K562 (cell line): ENCODE data around the gene NAXD. TPM values are rescaled to one million over a fixed set of nuclear protein-coding genes. Genes with fewer than 3 reads are reported as not detected.

Experiments
- ATAC-seq: fragments of 200-7000 bp; cut with Tn5 transposase; 3 replicates; pipeline ENCODE4 v1.9.1; 2020; ENCODE audit warnings: moderate library complexity
- BruUV-seq: library from RNA; stranded (reverse); fragments of 400-500 nt; replicated peaks from 2 replicates; lab custom pipeline; 2021; lab: Mats Ljungman, UMichigan
- CTCF ChIA-PET: fragments of 300-600 bp; formaldehyde crosslinking; extraction: SDS; loops from one replicate; lab custom pipeline; 2021; ENCODE audit warnings: low intra/inter-chr PET ratio; lab: Yijun Ruan, JAX
- POLR2A ChIA-PET: fragments of 300-600, 350-650 bp; sonication (Branson Sonifier 250); formaldehyde crosslinking; extraction: SDS; loops from one replicate; lab custom pipeline; 2021; ENCODE audit warnings: antibody characterized with exemption, inconsistent platforms; lab: Yijun Ruan, JAX
- DNase-seq, 4 experiments: peaks; one replicate each; pipeline versions ENCODE4 v3.0.0 to v3.0.0-alpha.2; 2011 to 2018; ENCODE audit warnings: low spot score in 3 of 4, mixed read lengths in 3 of 4; ENCODE audit errors: extremely low read depth in 1 of 4
- FAIRE-seq: peaks from 2 replicates; lab custom pipeline; 2011; peaks lifted over from hg19 to GRCh38; lab: Jason Lieb, UNC
- H2AFZ ChIP-seq: 2 replicates; pipeline ENCODE4 v1.6.0; 2011; ENCODE audit warnings: low read depth, low read length, control low read depth, inconsistent platforms
- H3K27ac ChIP-seq: fragments of 200-600 bp; 3 replicates; pipeline ENCODE4 v1.8.0; 2011; ENCODE audit warnings: low read depth, mild to moderate bottlenecking, control low read depth, inconsistent platforms, low read length, moderate library complexity, mixed read lengths; ENCODE audit errors: extremely low read depth
- H3K27me3 ChIP-seq, 2 experiments: fragments of 300-600 bp in 1 of 2; 2 replicates in 1 of 2; 3 replicates in 1 of 2; pipeline versions ENCODE4 v1.6.0 to v1.8.0; 2011; ENCODE audit warnings: inconsistent platforms in 2 of 2, low read length in 2 of 2, mild to moderate bottlenecking in 1 of 2, mixed read lengths in 1 of 2, moderate library complexity in 1 of 2; ENCODE audit not compliant: control insufficient read depth in 2 of 2, insufficient read depth in 2 of 2
- H3K36me3 ChIP-seq: fragments of 300-600 bp; 3 replicates; pipeline ENCODE4 v1.8.0; 2011; ENCODE audit warnings: mild to moderate bottlenecking, low read length, inconsistent platforms; ENCODE audit not compliant: control insufficient read depth, insufficient read depth
- H3K4me1 ChIP-seq, 2 experiments: fragments of 200-600 bp in 1 of 2; replicated peaks in 1 of 2; 2 replicates in 1 of 2; 3 replicates in 1 of 2; pipeline versions ENCODE4 v1.5.1 to v1.8.0; 2011; ENCODE audit warnings: inconsistent platforms in 2 of 2, low read length in 2 of 2, mild to moderate bottlenecking in 1 of 2, mixed read lengths in 1 of 2, moderate library complexity in 1 of 2; ENCODE audit not compliant: control insufficient read depth in 2 of 2, insufficient read depth in 2 of 2
- H3K4me2 ChIP-seq: 2 replicates; pipeline ENCODE4 v1.6.1; 2011; ENCODE audit warnings: low read length, control low read depth, inconsistent platforms, mixed read lengths; ENCODE audit not compliant: insufficient read depth
- H3K4me3 ChIP-seq: fragments of 200-600 bp; sonication (generic), shearing (Covaris generic); 2 replicates; pipeline ENCODE4 v1.5.1; 2016; ENCODE audit warnings: control low read depth, inconsistent platforms
- H3K79me2 ChIP-seq: fragments of 200-600 bp; 3 replicates; pipeline ENCODE4 v1.8.0; 2011; ENCODE audit warnings: low read length, inconsistent platforms; ENCODE audit not compliant: control insufficient read depth, insufficient read depth
- H3K9ac ChIP-seq, 2 experiments: 2 replicates each; pipeline versions ENCODE4 v1.6.0 to v1.6.1; 2011; ENCODE audit warnings: low read depth in 2 of 2, low read length in 2 of 2, control low read depth in 1 of 2, inconsistent platforms in 1 of 2, mild to moderate bottlenecking in 1 of 2, mixed read lengths in 1 of 2; ENCODE audit not compliant: insufficient read depth in 1 of 2
- H3K9me1 ChIP-seq: one replicate; pipeline ENCODE4 v1.6.0; 2011; ENCODE audit warnings: inconsistent platforms, mild to moderate bottlenecking, low read length, moderate library complexity; ENCODE audit not compliant: control insufficient read depth, insufficient read depth
- H3K9me3 ChIP-seq: replicated peaks from 2 replicates; pipeline ENCODE4 v1.5.1; 2011; ENCODE audit warnings: low read depth, low read length, inconsistent platforms; ENCODE audit not compliant: control insufficient read depth, insufficient read depth
- H4K20me1 ChIP-seq: replicated peaks from 2 replicates; pipeline ENCODE4 v1.6.1; 2011; ENCODE audit warnings: low read length, inconsistent platforms, mixed read lengths; ENCODE audit not compliant: control insufficient read depth, insufficient read depth
- NCOA1 ChIP-seq: fragments of 450-650 bp; IDR thresholded peaks from 2 replicates; pipeline ENCODE4 v1.6.1; 2016; ENCODE audit warnings: low read depth
- POLR2G ChIP-seq: fragments of 200-400 bp; formaldehyde crosslinking; IDR thresholded peaks from 2 replicates; pipeline ENCODE4 v1.6.1; 2017; ENCODE audit warnings: low read depth, mild to moderate bottlenecking, antibody characterized with exemption, low read length, moderate library complexity
- ZBTB2 ChIP-seq: fragments of 450-650 bp; IDR thresholded peaks from 2 replicates; pipeline ENCODE4 v1.6.1; 2016; ENCODE audit warnings: antibody characterized with exemption
- WGBS: fragments of 100-300 bp; shearing (Covaris generic); methylation state at CpG from one replicate; pipeline ENCODE4 v1.1.6; 2016; ENCODE audit warnings: low coverage, mixed read lengths; ENCODE audit not compliant: insufficient coverage; ENCODE audit errors: missing lambda C conversion rate; 5-methylcytosine and 5-hydroxymethylcytosine counted together
- in situ Hi-C: fragments of 300-500 bp; cut with MboI; formaldehyde crosslinking; loops from 4 replicates; pipeline ENCODE4 v1.15.0; 2018; ENCODE audit warnings: inconsistent platforms, mixed read lengths
- intact Hi-C: fragments of 100-400 bp; cut with micrococcal nuclease; formaldehyde crosslinking; loops from 2 replicates; pipeline ENCODE4 v1.14.2; 2022
- polyA plus RNA-seq, 8 experiments: library from polyadenylated mRNA; depleted of rRNA in 4 of 8; stranded (reverse) in 5 of 8; unstranded in 3 of 8; fragments of >200 nt; fragmentation: Nextera tagmentation in 2 of 8; fragmentation: Illumina TruSeq in 1 of 8; extraction: Ambion mirVana in 2 of 8; extraction: Trizol in 1 of 8; gene quantifications; 2 replicates each; pipeline versions ENCODE4 v1.2.1 to v1.2.3, GENCODE V29; 2011 to 2014; ENCODE audit warnings: inconsistent platforms in 1 of 8, missing spikeins in 1 of 8
- total RNA-seq, 7 experiments: library from RNA; depleted of rRNA in 6 of 7; stranded (reverse); fragments of >200 nt in 6 of 7; fragmentation: Illumina TruSeq in 2 of 7; extraction: Trizol in 2 of 7; gene quantifications; 2 replicates each; pipeline versions ENCODE4 v1.2.1 to v1.2.3, GENCODE V29; 2011 to 2021; ENCODE audit warnings: low replicate concordance in 1 of 7

NAXD gene
- total and polyA plus RNA-seq, 9 of the 15 experiments (the other 6 are each of a cell fraction or from before 2014, with no cell fraction given) = 0.59 to 20.6 (median 13.0) TPM

- TF ChIP-seq NCOA1 (no peak), POLR2G (peak; percentile 33; the same call in 1 of the 2 replicates), ZBTB2 (no peak)
- Histone ChIP-seq H3K36me3 (peaks cover 57% of the 10 kb centered on the region; the same call in 2 of the 3 replicates), H3K9me1 (peaks cover 3% of the 10 kb centered on the region), H3K4me3 (no peak overlapping the region), H3K4me1 (peaks cover 4 to 25% of the 10 kb centered on the region in 2 experiments; a peak in 4 of 5 replicates), H4K20me1 (no peaks in the 10 kb centered on the region), H3K27ac (no peak overlapping the region), H3K4me2 (no peak overlapping the region), H3K9me3 (no peaks in the 10 kb centered on the region), H2AFZ (no peak overlapping the region), H3K27me3 (no peaks in the 10 kb centered on the region), H3K9ac (no peak overlapping the region), H3K79me2 (no peaks in the 10 kb centered on the region)
- no peak for DNase-seq
- no peak for ATAC-seq
- in situ Hi-C loops = no loop called here
- whole genome bisulfite sequencing = 83% methylated on average over 13 of the region's 13 CpGs
- ChIA-PET POLR2A (no interaction called here), CTCF (no interaction called here)
- intact Hi-C loops = no loop called here
- no peak for FAIRE-seq
- no TSS peak for BruUV-seq
Observed at GRCh38 chr13:110643768-110644421, 28.6 kb downstream of the NAXD start.
